ENCODE measurements around the gene IL17RB. TPM values are rescaled to one million over a fixed set of nuclear protein-coding genes. Genes with fewer than 3 reads are reported as not detected.

Gene IL17RB
- total RNA-seq, 1 donor from 2014 or later = not detected

GRCh38 chr3:53820084-53820483 is 26.3 kb upstream of the IL17RB start:
- H3K36me3 ChIP-seq = no peaks in the 10 kb centered on the region
- no peaks in the 10 kb centered on the region for H3K9me3 ChIP-seq
- H3K4me3 ChIP-seq = no peak overlapping the region
- no peak for DNase-seq (ENCODE audit: extremely low spot score in 2 of 2)
- H3K4me1 ChIP-seq = peaks cover 7% of the 10 kb centered on the region
- no peak overlapping the region for H3K27ac ChIP-seq
- H3K27me3 ChIP-seq = no peaks in the 10 kb centered on the region
- intact Hi-C loops (cut with DNase I) = no loop called here
- TF ChIP-seq POLR2A (IDR thresholded peaks at IDR 0.05) = no peak
- no peak for TF ChIP-seq CTCF (IDR thresholded peaks at IDR 0.05)
- no peak for TF ChIP-seq POLR2AphosphoS5 (IDR thresholded peaks at IDR 0.05; ENCODE audit: insufficient read depth in 1 of 2, low read depth in 1 of 2)

GRCh38 chr3:53820756-53821580 is 25.4 kb upstream of the IL17RB start:
- no peaks in the 10 kb centered on the region for H3K27me3 ChIP-seq
- TF ChIP-seq CTCF (IDR thresholded peaks at IDR 0.05) = no peak
- TF ChIP-seq POLR2A (IDR thresholded peaks at IDR 0.05) = no peak
- TF ChIP-seq POLR2AphosphoS5 (IDR thresholded peaks at IDR 0.05; ENCODE audit: insufficient read depth in 1 of 2, low read depth in 1 of 2) = no peak

GRCh38 chr3:53821631-53822121 is 24.7 kb upstream of the IL17RB start:
- no peak for TF ChIP-seq CTCF (IDR thresholded peaks at IDR 0.05)
- TF ChIP-seq POLR2AphosphoS5 (IDR thresholded peaks at IDR 0.05; ENCODE audit: insufficient read depth in 1 of 2, low read depth in 1 of 2) = no peak
- no peak for TF ChIP-seq POLR2A (IDR thresholded peaks at IDR 0.05)
- Histone ChIP-seq H3K27me3 (no peaks in the 10 kb centered on the region), H3K4me1 (peaks cover 7% of the 10 kb centered on the region), H3K36me3 (no peaks in the 10 kb centered on the region), H3K4me3 (no peak overlapping the region), H3K9me3 (no peaks in the 10 kb centered on the region), H3K27ac (no peak overlapping the region)
- no peak for DNase-seq (ENCODE audit: extremely low spot score in 2 of 2)
- intact Hi-C loops (cut with DNase I) = no loop called here

More at GRCh38 chr3:53820756-53821580, 25.4 kb upstream of the IL17RB start:
- Histone ChIP-seq H3K4me1 (peaks cover 7% of the 10 kb centered on the region), H3K36me3 (no peaks in the 10 kb centered on the region), H3K9me3 (no peaks in the 10 kb centered on the region), H3K4me3 (no peak overlapping the region), H3K27ac (no peak overlapping the region)
- intact Hi-C loops (cut with DNase I) = no loop called here
- no peak for DNase-seq (ENCODE audit: extremely low spot score in 2 of 2)

GRCh38 chr3:53822331-53822741 is 24.0 kb upstream of the IL17RB start:
- DNase-seq (ENCODE audit: extremely low spot score in 2 of 2) = no peak
- intact Hi-C loops (cut with DNase I) = no loop called here
- H3K9me3 ChIP-seq = no peaks in the 10 kb centered on the region
- H3K27me3 ChIP-seq = no peaks in the 10 kb centered on the region
- peaks cover 7% of the 10 kb centered on the region for H3K4me1 ChIP-seq
- H3K4me3 ChIP-seq = no peak overlapping the region
- H3K27ac ChIP-seq = no peak overlapping the region
- TF ChIP-seq CTCF (IDR thresholded peaks at IDR 0.05) = no peak
- TF ChIP-seq POLR2A (IDR thresholded peaks at IDR 0.05) = no peak
- no peak for TF ChIP-seq POLR2AphosphoS5 (IDR thresholded peaks at IDR 0.05; ENCODE audit: insufficient read depth in 1 of 2, low read depth in 1 of 2)
- H3K36me3 ChIP-seq = no peaks in the 10 kb centered on the region
